NT2/D1 (cell line): ENCODE data around the gene TMC8.

Experiments
- DNase-seq: peaks from one replicate; pipeline ENCODE4 v3.0.0-alpha.2; 2011; ENCODE audit warnings: low read depth, low spot score
- H3K27me3 ChIP-seq: 2 replicates; pipeline ENCODE4 v1.6.0; 2011; ENCODE audit warnings: mild to moderate bottlenecking; ENCODE audit not compliant: insufficient read length, insufficient read depth
- H3K36me3 ChIP-seq: 2 replicates; pipeline ENCODE4 v1.6.1; 2011; ENCODE audit warnings: mild to moderate bottlenecking, low read length, mixed read lengths; ENCODE audit not compliant: insufficient read depth, insufficient read length
- H3K4me1 ChIP-seq: 2 replicates; pipeline ENCODE4 v1.5.1; 2011; ENCODE audit not compliant: insufficient read depth, insufficient read length
- H3K4me3 ChIP-seq: 2 replicates; pipeline ENCODE4 v1.5.1; 2011; ENCODE audit warnings: low read depth; ENCODE audit not compliant: insufficient read length
- H3K9ac ChIP-seq: 2 replicates; pipeline ENCODE4 v1.6.0; 2011; ENCODE audit warnings: low read depth; ENCODE audit not compliant: insufficient read length
- H3K9me3 ChIP-seq: 2 replicates; pipeline ENCODE4 v1.5.1; 2011; ENCODE audit warnings: mild to moderate bottlenecking, low read length; ENCODE audit not compliant: insufficient read depth
- SUZ12 ChIP-seq: IDR thresholded peaks from 2 replicates; pipeline ENCODE4 v1.6.1; 2011; ENCODE audit not compliant: insufficient read length, insufficient read depth; ENCODE audit errors: extremely low read depth
- YY1 ChIP-seq: IDR thresholded peaks from 2 replicates; pipeline ENCODE4 v1.6.1; 2011; ENCODE audit not compliant: insufficient read length, insufficient read depth
- ZNF274 ChIP-seq: IDR thresholded peaks from 2 replicates; pipeline ENCODE4 v1.6.1; 2011; ENCODE audit warnings: mild to moderate bottlenecking, low read depth, low read length

The TMC8 gene

GRCh38 chr17:78132084-78132676, 1.6 kb downstream of the TMC8 start:
- Histone ChIP-seq H3K27me3 (peaks cover 37% of the 10 kb centered on the region), H3K9me3 (no peaks in the 10 kb centered on the region), H3K4me3 (peak overlapping the region; percentile 29), H3K36me3 (no peaks in the 10 kb centered on the region), H3K4me1 (peaks cover 24% of the 10 kb centered on the region), H3K9ac (peak overlapping the region; percentile 50)
- TF ChIP-seq YY1 (no peak), SUZ12 (no peak), ZNF274 (no peak)
- no peak for DNase-seq

GRCh38 chr17:78132767-78133178, 2.2 kb downstream of the TMC8 start:
- H3K9ac ChIP-seq, result no peak overlapping the region
- H3K27me3 ChIP-seq, result peaks cover 37% of the 10 kb centered on the region
- DNase-seq, result no peak
- H3K4me3 ChIP-seq, result no peak overlapping the region
- no peaks in the 10 kb centered on the region for H3K36me3 ChIP-seq
- TF ChIP-seq SUZ12 (no peak), ZNF274 (no peak), YY1 (no peak)
- peaks cover 25% of the 10 kb centered on the region for H3K4me1 ChIP-seq
- H3K9me3 ChIP-seq, result no peaks in the 10 kb centered on the region

- H3K9ac ChIP-seq, result no peak overlapping the region
- no peaks in the 10 kb centered on the region for H3K36me3 ChIP-seq
- no peak overlapping the region for H3K4me3 ChIP-seq
- H3K27me3 ChIP-seq, result peaks cover 37% of the 10 kb centered on the region
- DNase-seq, result no peak
- peaks cover 29% of the 10 kb centered on the region for H3K4me1 ChIP-seq
- H3K9me3 ChIP-seq, result no peaks in the 10 kb centered on the region
- TF ChIP-seq YY1 (no peak), ZNF274 (no peak), SUZ12 (no peak)
Measured at GRCh38 chr17:78133179-78133951, 2.8 kb downstream of the TMC8 start.

- Histone ChIP-seq H3K4me1 (peaks cover 29% of the 10 kb centered on the region), H3K9ac (no peak overlapping the region), H3K9me3 (no peaks in the 10 kb centered on the region), H3K36me3 (no peaks in the 10 kb centered on the region), H3K4me3 (no peak overlapping the region), H3K27me3 (peaks cover 37% of the 10 kb centered on the region)
- peak; percentile 71 for DNase-seq
- no peak for TF ChIP-seq ZNF274
- TF ChIP-seq YY1, result no peak
Measured at GRCh38 chr17:78133971-78134898, 3.7 kb downstream of the TMC8 start.

GRCh38 chr17:78134899-78135385, 4.4 kb downstream of the TMC8 start:
- no peaks in the 10 kb centered on the region for H3K36me3 ChIP-seq
- H3K9me3 ChIP-seq, result no peaks in the 10 kb centered on the region
- DNase-seq, result no peak
- TF ChIP-seq ZNF274 (no peak), SUZ12 (no peak), YY1 (no peak)
- H3K4me1 ChIP-seq, result peaks cover 26% of the 10 kb centered on the region
- H3K9ac ChIP-seq, result no peak overlapping the region
- H3K27me3 ChIP-seq, result peaks cover 37% of the 10 kb centered on the region
- no peak overlapping the region for H3K4me3 ChIP-seq

GRCh38 chr17:78135858-78136500, 5.4 kb downstream of the TMC8 start:
- Histone ChIP-seq H3K9me3 (no peaks in the 10 kb centered on the region), H3K4me1 (peaks cover 24% of the 10 kb centered on the region), H3K27me3 (peaks cover 33% of the 10 kb centered on the region), H3K36me3 (no peaks in the 10 kb centered on the region), H3K9ac (no peak overlapping the region), H3K4me3 (no peak overlapping the region)
- no peak for TF ChIP-seq YY1
- TF ChIP-seq ZNF274, result no peak
- TF ChIP-seq SUZ12, result no peak
- DNase-seq, result no peak
